Osteocyte (in vitro differentiated cells): ENCODE data around the gene ARL4A. TPM values are rescaled to one million over a fixed set of nuclear protein-coding genes. Genes with fewer than 3 reads are reported as not detected.
"Not testable (repeated sequence)": the region's sequence is repeated elsewhere in the genome, so short reads cannot be mapped to it uniquely, and the experiment has no call there.

Experiments used
- DNase-seq: peaks from one replicate; pipeline ENCODE4 v3.0.0; 2021; ENCODE audit warnings: mixed read lengths; ENCODE audit not compliant: unreplicated experiment; ENCODE audit errors: extremely low spot score
- H3K27ac Mint-ChIP-seq: one replicate; pipeline ENCODE4 v1.8.0; 2021; ENCODE audit warnings: mild to moderate bottlenecking, mixed read lengths; ENCODE audit not compliant: unreplicated experiment
- H3K27me3 Mint-ChIP-seq: one replicate; pipeline ENCODE4 v1.8.0; 2021; ENCODE audit warnings: mixed read lengths; ENCODE audit not compliant: unreplicated experiment
- H3K36me3 Mint-ChIP-seq: one replicate; pipeline ENCODE4 v1.8.0; 2021; ENCODE audit warnings: mixed read lengths; ENCODE audit not compliant: unreplicated experiment
- H3K4me1 Mint-ChIP-seq: one replicate; pipeline ENCODE4 v1.8.0; 2021; ENCODE audit warnings: mixed read lengths; ENCODE audit not compliant: unreplicated experiment
- H3K4me3 Mint-ChIP-seq: one replicate; pipeline ENCODE4 v1.8.0; 2021; ENCODE audit warnings: mild to moderate bottlenecking, moderate library complexity, mixed read lengths; ENCODE audit not compliant: unreplicated experiment
- H3K9me3 Mint-ChIP-seq: one replicate; pipeline ENCODE4 v1.8.0; 2021; ENCODE audit warnings: mixed read lengths; ENCODE audit not compliant: unreplicated experiment
- total RNA-seq: library from RNA; stranded (reverse); gene quantifications from 2 replicates; pipeline ENCODE4 v1.2.1, GENCODE V29; 2021
- TF ChIP-seq, protein P1 (sequence below): fragments of 200-600 bp; sonication (generic); IDR thresholded peaks from 2 replicates; pipeline ENCODE4 v1.5.0; 2021; ENCODE audit warnings: antibody characterized with exemption, mild to moderate bottlenecking, moderate library complexity

ARL4A gene
- total RNA-seq, 1 donor from 2014 or later: 9.6 TPM

DNA sequence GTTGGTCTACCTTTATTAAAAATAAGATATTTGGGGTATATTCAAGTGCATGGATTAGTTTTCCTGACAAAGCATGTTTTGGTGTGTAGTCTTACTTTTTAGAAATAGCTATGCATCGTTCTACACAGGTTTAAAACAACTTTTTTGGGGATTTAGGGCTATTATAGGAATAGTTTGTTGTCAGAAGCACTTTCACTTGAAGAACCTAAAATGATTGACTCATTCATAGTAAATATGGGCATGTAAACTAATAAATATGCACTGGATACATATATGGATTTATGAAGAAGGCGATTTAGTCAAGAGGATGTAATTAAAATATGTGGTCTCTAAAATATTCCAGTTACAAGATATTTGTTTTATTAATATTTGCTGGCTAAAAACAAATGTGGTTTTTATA is 2.0 kb downstream of the ARL4A start:
- H3K27me3 Mint-ChIP-seq: no peaks in the 10 kb centered on the region
- peak overlapping the region; percentile 38 for H3K4me3 Mint-ChIP-seq
- H3K4me1 Mint-ChIP-seq: peaks cover 34% of the 10 kb centered on the region
- peaks cover 2% of the 10 kb centered on the region for H3K36me3 Mint-ChIP-seq
- TF ChIP-seq, protein P1, sequence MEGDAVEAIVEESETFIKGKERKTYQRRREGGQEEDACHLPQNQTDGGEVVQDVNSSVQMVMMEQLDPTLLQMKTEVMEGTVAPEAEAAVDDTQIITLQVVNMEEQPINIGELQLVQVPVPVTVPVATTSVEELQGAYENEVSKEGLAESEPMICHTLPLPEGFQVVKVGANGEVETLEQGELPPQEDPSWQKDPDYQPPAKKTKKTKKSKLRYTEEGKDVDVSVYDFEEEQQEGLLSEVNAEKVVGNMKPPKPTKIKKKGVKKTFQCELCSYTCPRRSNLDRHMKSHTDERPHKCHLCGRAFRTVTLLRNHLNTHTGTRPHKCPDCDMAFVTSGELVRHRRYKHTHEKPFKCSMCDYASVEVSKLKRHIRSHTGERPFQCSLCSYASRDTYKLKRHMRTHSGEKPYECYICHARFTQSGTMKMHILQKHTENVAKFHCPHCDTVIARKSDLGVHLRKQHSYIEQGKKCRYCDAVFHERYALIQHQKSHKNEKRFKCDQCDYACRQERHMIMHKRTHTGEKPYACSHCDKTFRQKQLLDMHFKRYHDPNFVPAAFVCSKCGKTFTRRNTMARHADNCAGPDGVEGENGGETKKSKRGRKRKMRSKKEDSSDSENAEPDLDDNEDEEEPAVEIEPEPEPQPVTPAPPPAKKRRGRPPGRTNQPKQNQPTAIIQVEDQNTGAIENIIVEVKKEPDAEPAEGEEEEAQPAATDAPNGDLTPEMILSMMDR: no peak
- H3K27ac Mint-ChIP-seq: no peak overlapping the region
- DNase-seq: no peak
- H3K9me3 Mint-ChIP-seq: no peaks in the 10 kb centered on the region

DNA sequence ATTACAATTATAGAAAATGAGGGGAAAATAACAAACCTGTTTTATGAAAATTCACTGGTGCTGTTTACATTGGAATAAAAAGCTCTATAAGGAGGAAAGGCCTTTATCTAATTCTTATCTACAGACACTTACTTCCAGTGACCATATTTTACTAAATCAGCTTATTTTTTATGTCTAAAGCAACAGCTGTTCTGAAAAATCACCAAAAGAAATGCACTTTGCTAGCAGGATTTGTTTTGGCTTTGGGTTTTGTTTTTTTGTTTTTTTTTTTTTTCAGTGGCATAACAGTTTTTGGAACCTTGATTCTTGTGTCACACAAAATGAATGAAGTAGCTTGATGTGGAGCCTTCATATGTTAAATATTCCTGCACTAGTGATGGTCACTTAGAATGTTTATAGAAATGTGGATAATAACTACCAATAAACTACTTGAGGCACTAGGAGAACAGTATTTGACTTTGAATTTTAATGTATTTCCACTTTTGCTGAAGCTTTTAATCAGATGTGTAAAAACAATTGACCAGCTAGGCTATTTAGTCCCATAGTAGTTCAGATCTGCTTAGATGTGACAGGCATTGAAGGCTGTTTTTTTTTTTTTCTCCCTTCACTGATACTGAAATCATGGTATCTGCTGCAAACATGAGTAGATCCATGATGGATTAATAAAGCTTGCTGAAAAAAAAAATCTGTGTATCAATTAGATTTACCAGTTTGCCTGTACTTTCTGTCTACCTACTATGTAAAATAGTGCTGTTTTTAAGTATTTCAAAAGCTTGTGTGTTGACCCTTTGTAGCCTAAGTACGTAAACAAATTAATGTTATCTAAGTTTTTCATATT is 2.8 kb downstream of the ARL4A start:
- no peaks in the 10 kb centered on the region for H3K27me3 Mint-ChIP-seq
- peaks cover 36% of the 10 kb centered on the region for H3K4me1 Mint-ChIP-seq
- H3K27ac Mint-ChIP-seq: no peak overlapping the region
- no peaks in the 10 kb centered on the region for H3K9me3 Mint-ChIP-seq
- H3K36me3 Mint-ChIP-seq: peaks cover 2% of the 10 kb centered on the region
- TF ChIP-seq, protein P1: no peak
- H3K4me3 Mint-ChIP-seq: peak overlapping the region; percentile 38
- DNase-seq: no peak

DNA sequence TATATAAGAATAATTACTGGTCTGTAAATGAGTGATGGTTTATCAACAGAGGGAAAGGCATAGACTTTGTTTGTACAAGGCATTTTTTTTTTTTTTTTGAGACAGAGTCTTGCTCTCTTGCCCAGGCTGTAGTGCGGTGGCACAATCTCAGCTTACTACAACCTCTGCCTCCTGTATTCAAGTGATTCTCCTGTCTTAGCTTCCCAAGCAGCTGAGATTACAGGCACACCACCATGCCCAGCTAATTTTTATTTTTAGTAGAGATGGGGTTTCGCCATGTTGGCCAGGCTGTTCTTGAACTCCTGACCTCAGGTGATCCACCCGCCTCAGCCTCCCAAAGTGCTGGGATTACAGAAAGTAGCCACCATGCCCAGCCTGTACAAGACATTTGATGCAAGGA is 4.0 kb downstream of the ARL4A start:
- DNase-seq, H3K4me3 Mint-ChIP-seq, H3K27me3 Mint-ChIP-seq, H3K9me3 Mint-ChIP-seq, H3K36me3 Mint-ChIP-seq, H3K27ac Mint-ChIP-seq: not testable (repeated sequence)
- peaks cover 30% of the 10 kb centered on the region for H3K4me1 Mint-ChIP-seq

DNA sequence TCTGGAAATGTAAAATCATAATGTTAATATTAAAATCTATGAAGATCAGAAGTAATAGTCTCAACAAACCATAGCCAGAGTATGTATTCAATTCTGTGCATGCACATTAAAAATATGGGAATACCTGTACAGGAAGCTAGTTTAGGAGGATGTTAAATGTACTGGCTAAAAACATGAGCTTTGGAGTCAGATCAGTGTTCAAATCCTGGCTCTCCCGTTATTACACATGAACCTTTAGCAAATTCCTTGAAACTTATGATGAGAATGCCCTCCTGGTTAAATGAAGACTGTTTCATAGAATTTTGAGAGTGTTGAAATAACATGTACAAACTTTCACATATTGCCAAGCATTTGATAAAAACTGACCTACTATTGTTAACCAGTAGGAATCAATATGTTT is 4.6 kb downstream of the ARL4A start:
- Mint-ChIP-seq H3K9me3 (no peaks in the 10 kb centered on the region), H3K4me1 (peaks cover 30% of the 10 kb centered on the region), H3K4me3 (no peak overlapping the region), H3K36me3 (peaks cover 2% of the 10 kb centered on the region), H3K27ac (no peak overlapping the region), H3K27me3 (no peaks in the 10 kb centered on the region)
- TF ChIP-seq, protein P1: no peak
- DNase-seq: no peak

DNA sequence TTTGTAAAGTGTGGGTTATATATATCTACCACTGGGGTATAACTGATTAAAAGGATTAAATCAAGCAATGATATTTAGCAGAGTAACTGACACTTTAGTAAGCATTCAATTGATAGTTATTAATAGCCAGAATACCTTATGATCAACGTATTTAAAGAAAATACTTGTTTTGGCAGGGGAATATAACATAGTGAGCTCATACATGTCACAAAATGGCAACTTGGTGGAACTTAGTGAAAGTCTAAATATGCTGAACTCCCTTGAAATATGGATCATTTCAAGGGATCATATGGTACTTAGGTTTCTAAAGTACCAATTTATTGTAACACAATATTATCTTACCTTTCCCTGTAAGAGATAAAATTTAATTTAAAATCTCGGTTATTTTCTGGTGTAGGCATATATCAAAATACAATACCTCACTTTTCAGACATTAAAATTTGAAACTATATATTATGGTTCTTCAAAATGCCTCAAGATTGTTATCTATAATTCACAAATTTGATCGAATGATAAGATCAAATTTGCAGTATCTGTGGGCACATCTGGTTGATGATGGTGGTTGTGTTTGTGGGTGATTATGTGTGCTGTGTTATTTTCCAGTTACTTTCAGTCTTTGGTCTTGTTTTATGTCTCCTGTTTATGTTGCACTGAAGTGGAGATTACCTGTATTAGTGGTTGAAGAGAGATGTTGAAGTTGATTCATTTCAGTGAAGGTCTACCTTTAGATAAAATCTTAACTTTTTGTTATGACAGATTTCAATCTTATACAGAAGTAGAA is 5.2 kb downstream of the ARL4A start:
- H3K27ac Mint-ChIP-seq: no peak overlapping the region
- H3K36me3 Mint-ChIP-seq: peaks cover 2% of the 10 kb centered on the region
- no peaks in the 10 kb centered on the region for H3K9me3 Mint-ChIP-seq
- TF ChIP-seq, protein P1: no peak
- H3K4me1 Mint-ChIP-seq: peaks cover 30% of the 10 kb centered on the region
- no peak for DNase-seq
- H3K4me3 Mint-ChIP-seq: no peak overlapping the region
- H3K27me3 Mint-ChIP-seq: no peaks in the 10 kb centered on the region
